ENCODE data around the gene PCMT1.

DNA sequence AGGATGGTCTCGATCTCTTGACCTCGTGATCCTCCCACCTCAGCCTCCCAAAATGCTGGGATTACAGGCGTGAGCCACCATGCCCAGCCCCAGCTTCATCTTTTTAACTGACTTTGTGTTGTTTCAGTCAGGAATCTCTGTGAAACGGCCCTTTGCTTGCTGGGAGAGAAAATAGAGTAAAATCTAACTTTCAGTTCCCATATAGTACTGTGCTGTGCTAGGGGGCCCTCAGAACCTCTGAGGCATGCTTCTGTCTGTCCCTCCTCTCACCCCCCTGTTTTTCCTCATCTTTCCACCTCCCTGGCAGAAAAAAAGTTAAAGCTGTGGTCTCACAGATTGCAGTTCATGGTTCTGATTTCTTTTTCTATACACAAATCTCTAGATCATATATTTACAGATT, 66.2 kb downstream of the PCMT1 start:
- TF ChIP-seq TOE1 (IDR thresholded peaks at IDR 0.05; ENCODE audit: borderline replicate concordance) (no peak), TOE1 (CRISPR knock-in tag; IDR thresholded peaks at IDR 0.05; ENCODE audit: borderline replicate concordance, low read depth) (no peak), NRF1 (conservative IDR thresholded peaks at IDR 0.05 in 1 of 2, IDR thresholded peaks at IDR 0.05 in 1 of 2) (no peak), ZNF79 (CRISPR knock-in tag; IDR thresholded peaks at IDR 0.05; ENCODE audit: low read depth) (no peak)
- TF ChIP-seq, protein P1, sequence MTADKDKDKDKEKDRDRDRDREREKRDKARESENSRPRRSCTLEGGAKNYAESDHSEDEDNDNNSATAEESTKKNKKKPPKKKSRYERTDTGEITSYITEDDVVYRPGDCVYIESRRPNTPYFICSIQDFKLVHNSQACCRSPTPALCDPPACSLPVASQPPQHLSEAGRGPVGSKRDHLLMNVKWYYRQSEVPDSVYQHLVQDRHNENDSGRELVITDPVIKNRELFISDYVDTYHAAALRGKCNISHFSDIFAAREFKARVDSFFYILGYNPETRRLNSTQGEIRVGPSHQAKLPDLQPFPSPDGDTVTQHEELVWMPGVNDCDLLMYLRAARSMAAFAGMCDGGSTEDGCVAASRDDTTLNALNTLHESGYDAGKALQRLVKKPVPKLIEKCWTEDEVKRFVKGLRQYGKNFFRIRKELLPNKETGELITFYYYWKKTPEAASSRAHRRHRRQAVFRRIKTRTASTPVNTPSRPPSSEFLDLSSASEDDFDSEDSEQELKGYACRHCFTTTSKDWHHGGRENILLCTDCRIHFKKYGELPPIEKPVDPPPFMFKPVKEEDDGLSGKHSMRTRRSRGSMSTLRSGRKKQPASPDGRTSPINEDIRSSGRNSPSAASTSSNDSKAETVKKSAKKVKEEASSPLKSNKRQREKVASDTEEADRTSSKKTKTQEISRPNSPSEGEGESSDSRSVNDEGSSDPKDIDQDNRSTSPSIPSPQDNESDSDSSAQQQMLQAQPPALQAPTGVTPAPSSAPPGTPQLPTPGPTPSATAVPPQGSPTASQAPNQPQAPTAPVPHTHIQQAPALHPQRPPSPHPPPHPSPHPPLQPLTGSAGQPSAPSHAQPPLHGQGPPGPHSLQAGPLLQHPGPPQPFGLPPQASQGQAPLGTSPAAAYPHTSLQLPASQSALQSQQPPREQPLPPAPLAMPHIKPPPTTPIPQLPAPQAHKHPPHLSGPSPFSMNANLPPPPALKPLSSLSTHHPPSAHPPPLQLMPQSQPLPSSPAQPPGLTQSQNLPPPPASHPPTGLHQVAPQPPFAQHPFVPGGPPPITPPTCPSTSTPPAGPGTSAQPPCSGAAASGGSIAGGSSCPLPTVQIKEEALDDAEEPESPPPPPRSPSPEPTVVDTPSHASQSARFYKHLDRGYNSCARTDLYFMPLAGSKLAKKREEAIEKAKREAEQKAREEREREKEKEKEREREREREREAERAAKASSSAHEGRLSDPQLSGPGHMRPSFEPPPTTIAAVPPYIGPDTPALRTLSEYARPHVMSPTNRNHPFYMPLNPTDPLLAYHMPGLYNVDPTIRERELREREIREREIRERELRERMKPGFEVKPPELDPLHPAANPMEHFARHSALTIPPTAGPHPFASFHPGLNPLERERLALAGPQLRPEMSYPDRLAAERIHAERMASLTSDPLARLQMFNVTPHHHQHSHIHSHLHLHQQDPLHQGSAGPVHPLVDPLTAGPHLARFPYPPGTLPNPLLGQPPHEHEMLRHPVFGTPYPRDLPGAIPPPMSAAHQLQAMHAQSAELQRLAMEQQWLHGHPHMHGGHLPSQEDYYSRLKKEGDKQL (CRISPR knock-in tag; IDR thresholded peaks at IDR 0.05; ENCODE audit: borderline replicate concordance), result no peak
